ENCODE measurements around the gene DOLPP1.

DNA sequence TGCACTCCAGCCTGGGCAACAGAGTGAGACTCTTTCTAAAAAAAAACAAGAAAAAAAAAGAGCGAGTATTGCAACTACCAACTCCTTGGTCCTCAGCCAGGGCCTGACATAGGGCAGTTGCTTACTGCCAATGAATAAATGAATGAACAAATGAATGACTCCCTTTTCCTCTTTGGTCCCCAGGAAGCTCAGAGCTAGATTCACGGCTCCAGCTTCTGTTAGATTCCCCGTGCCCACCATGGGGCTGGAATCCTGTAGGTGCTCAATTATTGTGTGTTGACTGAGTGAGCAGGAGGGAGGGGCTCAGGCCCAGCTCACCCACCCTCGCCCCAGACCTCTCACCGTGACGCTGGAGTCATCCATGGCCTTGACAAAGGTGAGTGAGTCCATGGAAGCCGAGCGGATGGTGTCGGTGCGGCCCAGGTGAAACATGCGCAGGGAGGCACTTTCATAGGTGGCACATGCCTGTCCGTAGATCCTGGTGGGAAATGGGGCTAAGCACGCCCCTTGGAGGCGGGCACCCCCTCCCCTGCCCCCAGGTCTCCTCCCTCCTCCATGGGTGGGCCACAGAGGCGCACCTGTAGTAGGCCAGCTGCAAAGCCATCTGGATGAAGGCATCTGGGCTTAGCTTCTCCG is 16.9 kb downstream of the DOLPP1 start:
- TF ChIP-seq, protein P1, sequence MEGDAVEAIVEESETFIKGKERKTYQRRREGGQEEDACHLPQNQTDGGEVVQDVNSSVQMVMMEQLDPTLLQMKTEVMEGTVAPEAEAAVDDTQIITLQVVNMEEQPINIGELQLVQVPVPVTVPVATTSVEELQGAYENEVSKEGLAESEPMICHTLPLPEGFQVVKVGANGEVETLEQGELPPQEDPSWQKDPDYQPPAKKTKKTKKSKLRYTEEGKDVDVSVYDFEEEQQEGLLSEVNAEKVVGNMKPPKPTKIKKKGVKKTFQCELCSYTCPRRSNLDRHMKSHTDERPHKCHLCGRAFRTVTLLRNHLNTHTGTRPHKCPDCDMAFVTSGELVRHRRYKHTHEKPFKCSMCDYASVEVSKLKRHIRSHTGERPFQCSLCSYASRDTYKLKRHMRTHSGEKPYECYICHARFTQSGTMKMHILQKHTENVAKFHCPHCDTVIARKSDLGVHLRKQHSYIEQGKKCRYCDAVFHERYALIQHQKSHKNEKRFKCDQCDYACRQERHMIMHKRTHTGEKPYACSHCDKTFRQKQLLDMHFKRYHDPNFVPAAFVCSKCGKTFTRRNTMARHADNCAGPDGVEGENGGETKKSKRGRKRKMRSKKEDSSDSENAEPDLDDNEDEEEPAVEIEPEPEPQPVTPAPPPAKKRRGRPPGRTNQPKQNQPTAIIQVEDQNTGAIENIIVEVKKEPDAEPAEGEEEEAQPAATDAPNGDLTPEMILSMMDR (IDR thresholded peaks at IDR 0.05): no peak
- TF ChIP-seq POLR2A (IDR thresholded peaks at IDR 0.05): no peak
